Keratinocyte (primary cell): ENCODE measurements around the gene MYO9A.

Experiments used
- EZH2 ChIP-seq: IDR thresholded peaks from one replicate; pipeline ENCODE4 v1.6.1; 2012; ENCODE audit warnings: inconsistent platforms, mild to moderate bottlenecking, low read length, moderate library complexity
- TF ChIP-seq, protein P1 (sequence below), 3 experiments: IDR thresholded peaks in 1 of 3; conservative IDR thresholded peaks in 1 of 3; optimal IDR thresholded peaks in 1 of 3; 2 replicates in 2 of 3; 3 replicates in 1 of 3; pipeline versions ENCODE3 to v1.5.1; 2011; ENCODE audit warnings: low read length in 3 of 3, mild to moderate bottlenecking in 3 of 3, moderate library complexity in 2 of 3, control low read depth in 1 of 3, inconsistent platforms in 1 of 3; ENCODE audit not compliant: insufficient read depth in 2 of 3; ENCODE audit errors: extremely low read depth in 1 of 3

DNA sequence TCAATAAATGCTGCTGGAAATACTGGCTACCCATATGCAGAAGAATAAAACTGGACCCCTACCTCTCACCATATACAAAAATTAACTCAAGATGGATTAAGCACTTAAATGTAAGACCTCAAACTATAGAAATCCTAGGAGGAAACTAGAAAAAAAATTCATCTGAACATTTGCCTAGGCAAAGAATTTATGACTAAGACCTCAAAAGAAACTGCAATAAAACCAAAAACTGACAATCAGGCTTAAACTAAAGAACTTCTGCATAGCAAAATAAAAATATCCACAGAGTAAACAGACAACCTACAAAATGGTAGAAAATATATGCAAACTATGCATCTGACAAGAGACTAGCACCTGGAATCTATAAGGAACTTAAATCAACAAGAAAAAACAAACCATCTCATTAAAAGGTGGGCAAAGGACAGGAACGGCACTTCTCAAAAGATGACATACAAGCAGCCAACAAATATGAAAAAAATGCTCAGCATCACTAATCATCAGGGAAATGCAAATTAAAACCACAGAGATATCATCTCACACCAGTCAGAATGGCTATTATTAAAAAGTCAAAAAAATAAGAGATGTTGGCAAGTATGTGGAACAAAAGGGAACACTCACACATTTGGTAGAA, 47.0 kb downstream of the MYO9A start:
- TF ChIP-seq, protein P1, sequence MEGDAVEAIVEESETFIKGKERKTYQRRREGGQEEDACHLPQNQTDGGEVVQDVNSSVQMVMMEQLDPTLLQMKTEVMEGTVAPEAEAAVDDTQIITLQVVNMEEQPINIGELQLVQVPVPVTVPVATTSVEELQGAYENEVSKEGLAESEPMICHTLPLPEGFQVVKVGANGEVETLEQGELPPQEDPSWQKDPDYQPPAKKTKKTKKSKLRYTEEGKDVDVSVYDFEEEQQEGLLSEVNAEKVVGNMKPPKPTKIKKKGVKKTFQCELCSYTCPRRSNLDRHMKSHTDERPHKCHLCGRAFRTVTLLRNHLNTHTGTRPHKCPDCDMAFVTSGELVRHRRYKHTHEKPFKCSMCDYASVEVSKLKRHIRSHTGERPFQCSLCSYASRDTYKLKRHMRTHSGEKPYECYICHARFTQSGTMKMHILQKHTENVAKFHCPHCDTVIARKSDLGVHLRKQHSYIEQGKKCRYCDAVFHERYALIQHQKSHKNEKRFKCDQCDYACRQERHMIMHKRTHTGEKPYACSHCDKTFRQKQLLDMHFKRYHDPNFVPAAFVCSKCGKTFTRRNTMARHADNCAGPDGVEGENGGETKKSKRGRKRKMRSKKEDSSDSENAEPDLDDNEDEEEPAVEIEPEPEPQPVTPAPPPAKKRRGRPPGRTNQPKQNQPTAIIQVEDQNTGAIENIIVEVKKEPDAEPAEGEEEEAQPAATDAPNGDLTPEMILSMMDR (optimal IDR thresholded peaks at IDR 0.05 in 1 of 3, IDR thresholded peaks at IDR 0.05 in 1 of 3, conservative IDR thresholded peaks at IDR 0.05 in 1 of 3; ENCODE audit: extremely low read depth in 1 of 3, insufficient read depth in 2 of 3, low read length in 3 of 3), result no peak
- no peak for TF ChIP-seq EZH2
